GM12874 (cell line): ENCODE data around the gene KATNAL1.

Source experiments
- CTCF ChIP-seq: IDR thresholded peaks from 2 replicates; pipeline ENCODE4 v1.5.1; 2011; ENCODE audit warnings: low read depth, mild to moderate bottlenecking, control low read depth, low read length, moderate library complexity; ENCODE audit not compliant: insufficient read depth

Gene KATNAL1

DNA sequence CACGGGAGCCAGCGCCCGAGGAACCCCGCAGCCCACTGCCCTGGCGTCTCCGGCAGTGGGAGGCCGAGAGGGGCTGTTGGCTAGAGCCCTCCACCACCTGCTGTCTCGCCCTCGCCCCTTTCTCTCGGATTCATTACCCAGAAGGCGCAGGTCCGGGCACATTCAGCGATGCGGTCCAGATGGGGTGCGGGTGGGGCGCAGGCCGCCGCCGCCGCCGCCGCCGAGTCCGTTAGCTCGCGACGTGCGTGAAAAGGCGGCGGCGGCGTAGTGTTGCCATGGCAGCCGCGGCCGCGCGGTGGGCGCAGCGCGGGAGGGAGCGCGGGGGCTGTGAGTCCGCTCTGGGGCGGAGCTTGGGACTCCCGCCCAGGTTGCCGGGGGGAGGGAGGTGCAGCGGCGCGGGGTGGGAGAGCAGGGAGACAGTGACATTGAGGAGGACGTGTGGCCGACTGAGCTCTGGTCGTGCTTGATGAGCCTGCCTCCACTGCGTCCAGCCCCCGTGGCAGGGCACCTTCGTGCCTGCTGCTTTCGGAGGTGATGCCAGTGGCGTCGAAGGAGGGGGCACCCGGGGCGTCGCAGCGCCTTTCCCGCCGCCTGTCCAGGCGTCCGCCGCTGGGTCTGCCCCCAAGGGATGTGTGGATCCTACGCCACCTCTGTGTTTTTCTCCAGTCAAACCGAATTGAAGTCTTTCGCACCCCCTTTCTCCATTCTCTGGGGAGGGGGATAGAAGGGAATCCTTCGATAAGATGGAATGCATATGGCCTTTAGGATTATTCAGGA is at the start of gene KATNAL1:
TSS of gene KATNAL1 (minus strand) at position 358 of the 777 bp plus-strand sequence. CDS start 23,774 bp downstream, outside the sequence.
- no peak for TF ChIP-seq CTCF

- TF ChIP-seq CTCF, result no peak
Measured at GRCh38 chr13:30355839-30356238, 48.5 kb upstream of the KATNAL1 start.

- peak; percentile 80 for TF ChIP-seq CTCF
Measured at GRCh38 chr13:30355384-30355699, 48.0 kb upstream of the KATNAL1 start.

GRCh38 chr13:30354493-30355383 is 47.4 kb upstream of the KATNAL1 start:
- no peak for TF ChIP-seq CTCF

DNA sequence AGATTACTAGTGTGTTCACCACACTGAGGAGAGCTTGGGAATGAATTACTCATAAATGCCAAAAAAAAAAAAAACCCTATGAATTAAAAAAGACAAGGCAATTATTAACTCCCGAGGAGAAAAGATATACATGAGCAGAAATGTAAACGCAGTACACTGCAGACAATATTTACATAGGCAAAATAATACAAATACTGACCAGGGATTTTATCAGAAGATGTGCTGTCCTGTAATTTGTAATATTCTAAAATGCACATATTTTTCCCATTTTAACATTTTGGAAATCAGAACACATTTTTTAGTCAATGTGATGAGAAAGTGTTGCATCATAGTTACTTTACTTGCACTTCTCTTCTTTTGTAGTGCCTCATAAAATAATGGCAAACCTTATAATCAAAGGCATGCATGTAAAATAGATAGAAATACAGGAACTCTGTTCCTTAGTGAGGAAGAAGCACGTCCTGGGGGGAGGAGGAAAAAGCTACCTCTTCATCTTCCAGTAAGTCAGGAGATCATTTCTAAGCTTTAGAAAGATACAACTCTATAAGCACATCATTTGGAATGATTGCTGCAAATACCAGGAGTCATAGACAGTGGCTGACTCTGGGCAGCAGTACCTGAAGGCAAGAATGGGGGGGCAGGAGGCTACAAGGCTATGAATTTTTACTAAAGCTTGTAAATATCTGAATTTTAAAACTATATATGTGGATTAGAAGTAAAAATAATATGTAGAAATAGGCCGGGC is 46.3 kb upstream of the KATNAL1 start:
- TF ChIP-seq CTCF, result no peak

- no peak for TF ChIP-seq CTCF
Measured at GRCh38 chr13:30353060-30353459, 45.7 kb upstream of the KATNAL1 start.

DNA sequence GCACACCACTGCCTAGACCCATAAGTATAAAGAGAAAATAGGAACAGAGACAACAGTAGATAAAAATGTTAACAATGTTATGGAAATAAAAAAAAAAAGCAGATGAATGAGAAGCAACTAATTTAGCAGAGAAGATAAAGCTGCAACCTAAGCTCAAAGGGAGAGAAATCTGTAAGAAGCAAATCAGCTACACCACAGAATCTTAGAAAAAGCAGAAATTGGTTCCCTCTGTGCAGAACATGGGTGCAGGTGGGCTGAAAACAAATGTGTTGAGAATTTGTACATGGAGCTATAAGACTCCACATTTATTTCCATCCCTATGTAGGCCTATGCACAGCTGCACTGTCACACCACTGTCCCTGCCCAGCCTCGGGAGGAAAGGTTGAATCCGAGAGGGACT is 44.8 kb upstream of the KATNAL1 start:
- TF ChIP-seq CTCF, result no peak
